ENCODE measurements around the gene TXNDC2. TPM values are rescaled to one million over a fixed set of nuclear protein-coding genes. Genes with fewer than 3 reads are reported as not detected.
A peak's percentile ranks its signal among the peaks of the same experiment; 100 is the strongest.
"Not testable (repeated sequence)": the region's sequence is repeated elsewhere in the genome, so short reads cannot be mapped to it uniquely, and the experiment has no call there.

The TXNDC2 gene
- polyA plus RNA-seq, 4 donors = 0.08 to 0.17 (median 0.10) TPM

DNA sequence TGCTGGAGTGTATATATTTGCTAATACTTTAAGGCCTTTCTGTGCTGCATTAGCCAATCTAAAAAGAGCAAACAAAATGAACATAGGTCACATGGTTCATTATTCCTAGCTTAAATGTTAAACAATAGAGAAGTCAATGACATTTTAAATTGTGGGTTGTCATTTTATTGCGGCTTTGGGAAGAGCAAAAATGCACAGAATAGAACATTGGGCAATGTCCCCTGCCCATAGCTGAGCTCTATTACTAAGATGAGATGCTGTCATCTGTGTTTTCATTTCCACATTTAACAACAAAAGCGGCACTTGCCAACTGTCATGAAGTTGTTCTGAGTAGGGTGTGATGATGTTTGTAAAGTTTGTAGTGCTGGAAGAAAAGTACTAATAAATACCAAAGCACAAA, 24.9 kb downstream of the TXNDC2 start:
- DNase-seq (ENCODE audit: low read depth in 4 of 4, low spot score in 2 of 4) = no peak

DNA sequence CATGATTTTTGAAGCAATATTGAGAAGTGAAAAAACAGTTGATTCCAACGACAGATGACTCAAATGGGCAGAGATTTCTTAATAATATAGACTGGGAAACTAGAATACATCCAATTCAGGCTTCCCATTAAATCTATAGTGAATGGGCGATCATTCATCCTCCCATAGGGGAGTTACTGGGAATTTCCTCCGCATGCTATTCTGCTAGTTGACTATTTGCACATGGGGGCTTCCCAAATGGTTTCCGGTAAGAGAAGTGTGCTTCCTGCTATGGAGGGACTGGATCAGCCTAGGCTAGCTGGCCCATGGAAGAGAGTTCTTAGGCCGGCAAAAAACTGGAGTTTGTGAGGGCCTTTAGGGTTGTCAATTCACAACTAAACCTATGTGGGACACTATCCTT, 25.5 kb downstream of the TXNDC2 start:
- no peak for DNase-seq (ENCODE audit: low read depth in 4 of 4, low spot score in 2 of 4)

DNA sequence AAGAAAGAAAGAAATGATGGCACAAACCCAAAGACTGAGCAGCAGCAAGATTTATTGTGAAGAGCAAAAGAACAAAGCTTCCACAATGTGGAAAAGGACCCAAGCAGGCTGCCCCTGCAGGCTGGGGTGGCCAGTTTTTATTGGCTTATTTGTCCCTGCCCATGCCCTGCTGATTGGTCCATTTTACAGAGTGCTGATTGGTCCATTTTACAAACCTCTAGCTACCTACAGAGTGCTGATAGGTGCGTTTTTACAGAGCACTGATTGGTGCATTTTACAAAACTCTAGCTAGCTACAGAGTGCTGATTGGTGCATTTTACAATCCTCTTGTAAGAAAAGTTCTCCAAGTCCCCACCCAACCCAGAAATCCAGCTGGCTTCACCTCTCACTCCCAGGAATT, 26.5 kb downstream of the TXNDC2 start:
- not testable (repeated sequence) for DNase-seq (ENCODE audit: low read depth in 4 of 4, low spot score in 2 of 4)

DNA sequence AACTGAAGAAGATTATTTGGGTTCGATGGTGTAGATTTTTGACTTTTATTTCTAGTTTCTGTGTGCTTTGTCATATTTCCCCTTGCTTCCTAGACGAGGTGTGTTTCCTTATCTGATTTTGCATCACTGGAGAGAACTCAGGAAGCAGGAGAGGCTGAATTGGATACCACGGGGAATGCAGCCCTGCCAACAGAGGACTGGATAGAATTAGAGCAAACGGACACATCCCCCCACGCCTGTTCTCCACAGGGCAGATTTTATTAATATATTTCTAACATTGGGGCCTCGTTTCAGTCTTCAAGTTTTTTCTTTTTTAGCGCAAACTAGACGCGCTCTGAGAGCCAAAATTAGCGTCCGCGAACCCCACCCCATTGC, 27.4 kb downstream of the TXNDC2 start:
- no peak for DNase-seq (ENCODE audit: low read depth in 4 of 4, low spot score in 2 of 4)

DNA sequence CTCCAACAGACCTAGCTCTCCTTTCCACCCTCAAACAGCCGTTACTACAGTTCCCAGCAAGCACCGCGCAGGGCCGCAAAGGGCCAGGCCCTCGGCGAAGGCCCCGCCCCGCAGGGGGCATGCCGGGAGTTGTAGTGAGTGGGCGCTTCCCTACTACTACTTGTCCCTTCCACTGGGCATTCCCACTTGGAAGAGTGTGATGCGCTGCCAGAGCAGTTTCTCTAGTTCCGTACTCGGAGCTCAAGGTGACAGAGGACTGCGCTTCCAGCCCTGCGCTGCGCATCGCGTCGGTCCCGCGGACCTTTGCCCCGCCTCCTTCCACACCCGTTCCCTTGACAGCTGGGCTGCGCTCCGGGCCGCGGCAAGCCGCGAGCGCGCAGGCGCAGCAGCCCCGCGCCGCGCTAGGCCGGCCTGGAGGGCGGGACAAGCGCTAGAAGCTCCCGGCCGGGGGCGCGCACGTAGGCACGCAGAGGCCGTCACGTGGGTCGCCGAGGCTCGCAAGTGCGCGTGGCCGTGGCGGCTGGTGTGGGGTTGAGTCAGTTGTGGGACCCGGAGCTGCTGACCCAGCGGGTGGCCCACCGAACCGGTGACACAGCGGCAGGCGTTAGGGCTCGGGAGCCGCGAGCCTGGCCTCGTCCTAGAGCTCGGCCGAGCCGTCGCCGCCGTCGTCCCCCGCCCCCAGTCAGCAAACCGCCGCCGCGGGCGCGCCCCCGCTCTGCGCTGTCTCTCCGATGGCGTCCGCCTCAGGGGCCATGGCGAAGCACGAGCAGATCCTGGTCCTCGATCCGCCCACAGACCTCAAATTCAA, 28.0 kb downstream of the TXNDC2 start, which contains the start of gene VAPA:
Gene VAPA (plus strand): TSS at position 491 of the 808 bp plus-strand sequence. CDS start 241 bp downstream, at position 732.
- DNase-seq (ENCODE audit: low read depth in 4 of 4, low spot score in 2 of 4) = peak; percentile 93 to 98 (median 96)

DNA sequence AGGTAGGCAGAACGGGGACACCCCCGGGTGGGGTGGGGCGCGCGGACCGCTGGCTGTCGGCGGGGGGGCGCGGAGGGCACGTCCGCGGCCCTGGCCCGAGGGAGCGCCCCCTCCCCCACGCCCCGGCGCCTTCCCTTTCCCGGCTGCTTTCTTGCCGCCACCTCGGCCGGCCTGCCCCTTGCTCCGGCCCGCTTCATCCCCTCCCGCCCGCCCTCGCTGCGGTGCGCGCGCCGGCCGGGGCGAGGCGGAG, 28.5 kb downstream of the TXNDC2 start:
- DNase-seq (ENCODE audit: low read depth in 4 of 4, low spot score in 2 of 4) = no peak

DNA sequence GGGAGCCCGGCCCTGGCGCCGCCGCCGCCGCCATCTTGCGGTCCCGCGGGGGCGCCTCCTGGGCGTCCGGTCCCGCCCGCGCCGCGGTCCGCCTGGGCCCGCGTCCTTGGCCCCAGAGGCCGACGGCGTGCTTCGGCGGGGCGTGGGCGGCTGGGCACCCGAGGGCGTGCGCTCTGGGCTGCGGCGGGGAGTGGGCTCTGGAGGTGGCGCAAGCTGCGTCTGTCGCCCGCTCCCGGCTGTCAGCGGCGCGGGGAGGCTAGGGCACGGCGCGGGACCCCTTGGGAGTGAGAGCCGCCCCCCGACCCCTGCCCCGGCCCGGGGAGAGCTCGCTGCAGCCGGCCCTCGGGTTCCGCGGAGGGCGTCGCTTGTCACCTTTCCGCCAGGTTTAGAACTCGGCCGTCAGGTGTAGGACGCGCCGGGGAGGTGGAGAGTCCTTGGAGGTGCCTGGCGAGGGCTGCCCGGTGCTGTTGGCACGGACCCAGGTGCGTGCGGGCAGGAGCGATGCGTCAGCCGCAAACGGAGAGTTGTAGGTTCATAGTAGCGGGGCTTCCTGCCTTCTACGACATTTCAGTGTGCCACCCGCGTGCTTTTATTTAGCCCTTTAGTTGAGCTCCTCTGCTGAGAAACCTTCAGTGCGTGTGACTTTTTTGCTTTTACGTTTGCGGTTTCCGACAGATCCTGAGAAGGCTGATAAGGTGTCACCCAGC, 29.0 kb downstream of the TXNDC2 start:
- no peak for DNase-seq (ENCODE audit: low read depth in 4 of 4, low spot score in 2 of 4)

DNA sequence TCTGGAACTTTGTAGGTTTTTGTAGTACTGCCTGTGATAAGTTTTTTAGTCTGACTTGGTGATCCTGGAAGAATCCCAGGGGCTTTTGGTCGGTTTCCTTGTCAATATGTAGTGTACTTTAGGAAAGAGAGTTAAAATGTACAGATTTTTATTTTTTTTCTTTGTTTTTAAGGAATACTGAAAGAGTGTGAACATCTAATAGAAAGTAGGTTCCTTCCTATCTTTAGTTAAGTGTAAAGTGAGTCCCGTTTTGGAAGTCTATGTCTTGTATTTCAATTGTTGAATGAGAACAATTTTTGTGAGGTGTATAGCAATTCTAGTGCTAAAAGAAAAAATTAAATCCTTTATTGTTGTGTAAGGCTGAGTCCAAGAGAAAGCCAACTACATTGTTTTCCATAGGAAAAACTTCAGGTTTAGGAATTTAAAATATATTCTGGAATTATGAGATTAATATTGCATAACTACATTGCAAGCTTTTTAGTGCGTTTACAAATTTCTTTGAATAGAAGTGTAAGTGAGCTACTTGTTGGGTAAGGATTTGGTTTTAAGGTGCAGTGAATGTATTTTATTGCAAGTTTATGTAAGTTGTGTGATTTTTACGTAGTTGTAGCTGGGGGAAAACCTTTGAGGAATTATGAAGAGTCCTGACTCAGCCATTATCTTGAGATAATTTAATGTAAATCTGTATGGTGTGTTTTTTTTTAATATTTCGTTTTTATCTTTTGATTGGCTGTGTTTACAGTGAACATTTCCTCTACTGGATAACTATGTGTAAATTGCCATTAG, 29.7 kb downstream of the TXNDC2 start:
- no peak for DNase-seq (ENCODE audit: low read depth in 4 of 4, low spot score in 2 of 4)

DNA sequence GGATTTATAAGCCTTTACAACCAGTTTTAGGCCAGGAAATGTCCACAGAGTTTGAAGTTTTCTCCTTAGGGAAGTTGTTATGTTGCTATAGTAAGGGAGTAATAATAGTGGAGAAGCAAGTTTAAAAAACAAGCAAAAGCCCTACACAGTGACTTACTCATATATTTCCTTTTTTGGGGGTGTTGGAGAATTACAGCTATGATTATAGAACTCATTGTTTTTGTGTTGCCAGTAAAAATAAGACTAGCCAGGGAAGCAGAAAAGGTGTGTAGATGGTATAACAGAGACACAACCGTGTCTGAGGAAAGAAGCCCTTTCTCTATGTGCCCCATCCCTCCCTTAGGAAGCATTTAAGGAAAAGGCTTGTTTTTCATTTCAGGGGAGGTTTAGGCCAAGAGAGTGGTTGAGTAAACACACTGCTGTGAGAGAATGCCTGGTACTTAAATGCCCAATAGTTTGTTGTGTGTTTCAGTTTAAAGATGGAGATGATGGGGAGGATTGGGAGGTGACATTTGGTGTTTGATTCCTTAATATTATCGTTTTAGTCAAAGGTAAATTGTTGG, 30.4 kb downstream of the TXNDC2 start:
- DNase-seq (ENCODE audit: low read depth in 4 of 4, low spot score in 2 of 4) = no peak

DNA sequence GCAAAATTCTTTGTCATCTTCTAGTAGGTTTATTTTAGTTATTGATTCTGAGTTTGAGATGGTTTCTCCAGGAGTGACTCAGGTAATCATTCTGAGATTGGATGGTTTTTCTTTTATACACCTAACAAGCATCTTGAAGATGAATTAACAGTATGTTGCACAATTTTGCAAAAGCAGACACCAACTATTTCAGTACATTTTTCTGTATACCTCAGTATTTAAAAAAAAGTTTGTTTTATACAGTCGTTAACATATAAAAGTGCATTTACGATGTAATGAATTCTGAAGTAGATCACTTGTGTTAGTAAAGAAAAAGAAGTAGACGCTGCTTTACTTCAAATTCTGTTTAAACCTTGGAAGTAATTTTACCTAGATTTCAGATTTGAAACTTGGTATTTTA, 31.0 kb downstream of the TXNDC2 start:
- no peak for DNase-seq (ENCODE audit: low read depth in 4 of 4, low spot score in 2 of 4)

DNA sequence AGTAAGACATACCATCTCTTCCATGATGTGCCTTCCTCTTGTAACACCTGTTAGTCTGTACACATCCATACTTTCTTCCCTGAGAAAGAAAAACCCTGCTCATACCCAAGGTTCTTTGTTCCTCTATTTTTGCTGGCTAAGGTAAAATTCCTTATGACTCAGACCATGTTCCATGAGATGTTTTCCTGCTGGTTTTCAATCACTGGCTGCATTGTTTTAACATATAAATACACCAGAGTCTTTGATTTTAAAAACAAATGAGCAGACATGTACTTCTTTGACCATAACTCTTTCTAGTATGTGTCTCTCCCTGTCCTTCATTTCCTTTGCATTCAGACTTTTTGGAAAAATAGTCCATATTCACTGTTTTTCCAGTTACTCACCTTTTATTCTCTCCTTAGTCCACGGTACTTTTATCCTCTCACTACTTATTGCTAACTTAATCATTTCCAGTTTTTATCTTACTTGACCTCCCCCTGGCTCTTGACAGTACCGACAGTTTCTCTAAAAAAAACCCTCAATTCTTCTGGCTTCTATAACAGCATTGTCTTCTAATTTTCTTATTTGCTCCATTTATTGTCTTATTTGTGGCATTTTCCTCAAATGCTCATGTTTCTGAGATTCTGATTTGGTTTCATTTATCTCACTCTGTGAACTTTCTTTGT, 32.4 kb downstream of the TXNDC2 start:
- no peak for DNase-seq (ENCODE audit: low read depth in 4 of 4, low spot score in 2 of 4)

DNA sequence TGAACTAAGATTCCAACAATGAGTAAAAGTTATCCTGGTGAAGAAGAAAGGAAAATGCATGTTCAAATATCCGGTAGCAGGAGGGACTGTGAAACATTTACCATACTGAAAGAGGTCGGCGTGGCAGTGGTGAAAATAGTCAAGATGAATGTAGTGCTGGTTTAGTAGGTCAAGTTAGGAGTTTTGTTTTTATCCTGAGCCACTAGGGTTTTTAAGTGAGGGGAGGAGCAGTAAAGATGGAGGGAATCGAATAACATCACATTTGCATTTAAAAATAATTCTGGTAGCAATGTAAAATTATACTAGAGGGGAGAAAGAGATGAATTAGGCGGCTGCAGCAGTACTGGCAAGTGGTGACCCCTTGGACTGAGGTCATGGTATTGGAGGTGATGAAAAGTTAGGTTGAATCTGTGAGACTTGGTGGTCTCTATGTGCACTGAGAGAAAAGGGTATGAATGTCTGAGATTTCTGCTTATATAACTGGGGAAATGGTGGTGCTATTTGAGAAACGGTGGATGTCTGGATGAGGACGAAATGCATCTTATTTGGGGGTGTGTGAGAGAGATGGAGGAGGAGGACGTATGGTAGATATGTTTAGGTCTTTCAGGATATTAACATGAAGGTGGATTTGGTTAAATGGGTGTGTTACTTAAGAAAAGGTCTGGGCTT, 33.9 kb downstream of the TXNDC2 start:
- DNase-seq (ENCODE audit: low read depth in 4 of 4, low spot score in 2 of 4) = no peak

DNA sequence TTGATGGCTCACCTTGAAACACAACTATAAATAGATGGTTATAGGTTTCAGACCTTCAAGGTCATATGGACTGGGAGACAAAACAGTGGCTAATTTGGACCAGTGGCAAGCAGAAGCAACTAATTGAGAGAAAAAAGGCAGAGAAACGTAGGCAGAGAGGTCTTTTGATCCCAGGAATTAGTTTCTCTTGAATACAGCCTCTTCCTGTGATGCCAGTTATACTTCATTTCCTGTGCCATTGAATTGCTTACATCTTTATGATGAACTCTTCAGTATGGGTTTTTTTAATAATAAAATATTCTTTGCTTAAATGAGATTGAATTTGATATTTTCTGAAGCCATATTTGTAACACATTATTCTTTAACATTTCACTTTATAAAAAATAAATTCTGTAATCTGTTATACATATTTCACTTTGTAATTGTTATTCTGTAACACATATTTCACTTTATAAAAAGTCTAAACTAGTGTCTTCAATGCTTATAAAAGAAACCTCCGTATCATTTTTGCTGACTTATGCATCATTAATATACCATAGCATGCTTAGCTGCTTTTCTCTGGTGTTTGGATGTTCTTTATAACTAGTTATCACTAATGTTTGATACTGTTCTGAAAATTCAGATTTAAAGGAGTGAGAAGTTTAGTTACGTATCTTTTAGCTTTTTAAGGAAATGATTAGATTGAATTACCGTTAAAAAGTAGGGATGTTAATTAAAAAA, 37.0 kb downstream of the TXNDC2 start:
- no peak for DNase-seq (ENCODE audit: low read depth in 4 of 4, low spot score in 2 of 4)

DNA sequence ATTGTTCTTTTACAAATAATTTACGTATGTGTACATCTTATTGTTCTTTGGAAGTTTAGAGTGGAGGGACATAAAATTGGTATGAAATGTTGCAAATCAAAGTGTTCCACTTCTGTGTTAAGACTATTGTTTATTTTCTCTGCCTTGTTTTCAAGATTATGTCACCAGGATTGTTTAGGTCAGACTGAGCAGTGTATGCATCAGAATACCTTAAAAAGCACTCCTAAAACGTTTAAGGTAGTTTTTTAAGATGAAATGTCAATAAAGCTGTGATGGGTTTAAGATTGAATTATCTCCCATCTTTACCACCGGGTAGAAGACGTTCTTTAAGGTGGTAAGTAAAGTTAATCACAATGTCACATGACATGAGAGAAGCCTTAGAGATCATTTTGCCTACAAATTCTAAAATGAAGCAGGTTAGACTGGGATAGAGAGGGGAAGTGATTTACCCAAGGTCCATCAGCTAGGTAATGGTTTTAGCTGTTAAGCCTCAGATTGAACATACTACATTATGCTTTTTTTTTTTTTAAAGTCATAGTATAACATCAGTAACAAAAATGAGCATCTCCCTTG, 38.7 kb downstream of the TXNDC2 start:
- DNase-seq (ENCODE audit: low read depth in 4 of 4, low spot score in 2 of 4) = no peak

DNA sequence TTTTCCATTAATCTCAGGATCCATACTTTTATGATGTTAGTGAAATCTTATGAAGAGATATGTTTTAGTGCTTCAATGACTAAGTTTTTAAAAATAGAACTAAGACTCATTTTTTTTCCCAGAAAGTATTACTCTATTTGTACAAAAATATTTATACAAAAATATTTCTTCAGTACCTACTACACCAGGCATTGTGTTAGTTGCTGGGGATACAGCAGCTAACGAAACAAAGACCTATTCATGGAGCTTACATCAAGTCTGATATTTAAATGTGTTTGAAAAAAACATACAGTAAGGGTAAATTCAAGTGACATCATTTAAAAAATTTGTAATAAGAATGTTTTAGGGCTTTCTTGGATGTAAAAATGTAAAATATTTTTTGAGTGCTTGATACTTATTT, 39.6 kb downstream of the TXNDC2 start:
- no peak for DNase-seq (ENCODE audit: low read depth in 4 of 4, low spot score in 2 of 4)

DNA sequence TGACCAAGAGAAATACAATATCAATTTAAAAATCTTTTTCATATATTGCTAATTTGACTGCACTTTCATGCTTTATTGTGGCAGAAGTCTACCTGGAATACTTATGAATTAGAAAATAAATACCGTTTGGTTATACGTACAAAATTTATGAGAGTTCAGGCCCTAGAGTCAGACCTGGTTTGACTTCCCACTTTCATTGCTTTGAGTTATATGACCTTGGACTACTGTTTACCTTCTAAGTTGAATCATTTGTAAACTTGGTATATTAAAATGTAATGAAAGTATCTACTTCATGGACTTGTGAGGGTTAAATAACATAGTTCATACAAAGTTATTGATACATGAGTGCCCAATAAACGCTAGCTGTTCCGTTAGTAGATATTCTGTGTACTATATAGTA, 40.0 kb downstream of the TXNDC2 start:
- no peak for DNase-seq (ENCODE audit: low read depth in 4 of 4, low spot score in 2 of 4)

DNA sequence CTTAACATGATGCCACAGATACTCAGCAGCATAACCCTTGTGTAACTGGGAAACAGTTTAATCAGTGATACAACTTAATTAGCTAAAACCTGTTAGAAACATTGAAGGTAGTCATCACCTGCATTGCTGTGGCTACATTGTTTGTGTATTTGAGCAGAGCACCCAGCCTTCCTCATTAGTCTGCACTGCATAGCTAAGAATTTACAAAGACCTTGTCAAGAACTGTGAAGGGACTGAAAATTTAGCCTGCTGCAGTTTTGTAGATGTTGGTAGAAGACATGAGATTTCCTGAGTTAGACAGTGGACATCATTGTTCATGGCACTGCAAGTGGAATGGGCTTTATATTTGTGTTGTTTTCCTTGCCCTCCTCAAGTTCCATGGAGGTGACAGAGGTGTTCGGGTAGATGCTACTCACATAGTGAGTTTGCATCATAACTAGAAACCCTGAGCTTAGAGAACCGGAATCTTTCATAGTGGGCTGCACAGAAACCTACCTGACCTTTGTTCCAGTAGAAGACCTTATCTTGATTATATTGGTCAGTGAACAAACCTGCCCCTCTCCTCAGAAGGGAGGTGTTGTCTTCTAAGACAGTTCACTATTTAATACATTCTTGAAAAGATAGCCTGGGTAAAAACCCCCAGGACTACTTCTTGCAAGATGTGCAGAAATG, 40.6 kb downstream of the TXNDC2 start:
- no peak for DNase-seq (ENCODE audit: low read depth in 4 of 4, low spot score in 2 of 4)

DNA sequence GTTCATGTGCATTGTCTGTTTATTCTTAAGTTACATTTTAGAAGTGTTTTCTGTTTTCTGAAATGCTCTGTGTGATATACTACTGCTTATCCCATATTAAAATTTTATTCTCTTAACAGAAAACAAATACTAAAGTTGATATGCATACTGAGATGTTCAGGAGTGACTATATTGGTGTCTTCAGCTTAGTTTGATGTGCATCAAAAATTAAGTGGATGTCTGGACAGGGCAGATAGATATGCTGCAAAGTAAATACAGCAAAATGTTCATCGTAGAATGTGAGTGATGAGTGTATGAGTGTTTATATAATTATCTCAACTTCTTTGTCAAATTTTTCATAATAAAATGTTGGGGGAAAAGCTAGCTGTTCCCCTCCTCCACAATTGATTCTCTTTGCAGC, 41.2 kb downstream of the TXNDC2 start:
- DNase-seq (ENCODE audit: low read depth in 4 of 4, low spot score in 2 of 4) = no peak
